ENCODE data around the gene TNS4. TPM values are rescaled to one million over a fixed set of nuclear protein-coding genes. Genes with fewer than 3 reads are reported as not detected.

Gene TNS4
- total RNA-seq, 1 experiment from 2014 or later = 0.59 TPM

GRCh38 chr17:40442392-40443195 is 58.8 kb downstream of the TNS4 start:
- no peaks in the 10 kb centered on the region; a peak in 1 of 5 replicates for H3K9me3 Mint-ChIP-seq
- no peaks in the 10 kb centered on the region for H3K27me3 ChIP-seq (ENCODE audit: insufficient read depth, low read length)
- H4K5ac ChIP-seq (ENCODE audit: insufficient read length, low read depth, low read length) = no peak overlapping the region
- no peak for TF ChIP-seq CTCF (conservative IDR thresholded peaks at IDR 0.05)
- no peak overlapping the region for H2AK5ac ChIP-seq (ENCODE audit: insufficient read length, low read length)
- no peak overlapping the region for H3K56ac ChIP-seq (ENCODE audit: insufficient read length, low read depth, low read length)
- H2BK15ac ChIP-seq (ENCODE audit: low read depth, low read length) = no peak overlapping the region; the same call in 1 of the 2 replicates
- no peak overlapping the region for H3K27ac Mint-ChIP-seq
- no peak overlapping the region for H4K8ac ChIP-seq (replicated peaks; ENCODE audit: insufficient read length, low read depth, low read length)
- no peak overlapping the region for H2BK120ac ChIP-seq (ENCODE audit: low read depth, low read length, poor library complexity, severe bottlenecking)
- peaks cover 19% of the 10 kb centered on the region for H3K23me2 ChIP-seq (ENCODE audit: insufficient read length, low read depth, low read length, poor library complexity, severe bottlenecking)
- H3K23ac ChIP-seq (ENCODE audit: insufficient read length, low read depth, low read length) = no peak overlapping the region
- H3K14ac ChIP-seq (ENCODE audit: insufficient read depth, low read length) = peak overlapping the region; percentile 78
- H4K91ac ChIP-seq (ENCODE audit: insufficient read length, low read depth, low read length) = no peak overlapping the region
- H3K18ac ChIP-seq (ENCODE audit: insufficient read length, low read depth, low read length) = peak overlapping the region; percentile 48
- H3K9ac ChIP-seq (ENCODE audit: extremely low read depth, insufficient read length, low read length) = no peak overlapping the region
- no peak overlapping the region for H3T11ph ChIP-seq (ENCODE audit: low read length)
- H3K36me3 Mint-ChIP-seq (ENCODE audit: insufficient read depth in 1 of 3, low read depth in 3 of 3) = peaks cover 0 to 6% (median 0%) of the 10 kb centered on the region in 3 experiments; a peak in 3 of 7 replicates
- H3K27ac ChIP-seq (ENCODE audit: insufficient read length, low read depth, low read length) = no peak overlapping the region
- WGBS (ENCODE audit: extremely low coverage, insufficient read length, low lambda C conversion rate) = no CpG with 5 or more reads among the region's 29 CpGs
- H3K79me2 ChIP-seq (ENCODE audit: insufficient read depth, low read length) = no peaks in the 10 kb centered on the region; the same call in 1 of the 2 replicates
- H3K4me2 ChIP-seq (ENCODE audit: insufficient read depth, insufficient read length, low read length) = peak overlapping the region; percentile 78
- H3K4me1 Mint-ChIP-seq = peaks cover 28 to 35% of the 10 kb centered on the region in 2 experiments
- H3K4ac ChIP-seq (ENCODE audit: low read depth, low read length) = no peak overlapping the region
- peak overlapping the region; percentile 58 to 73 for H3K4me3 Mint-ChIP-seq
- H3K4me1 ChIP-seq (ENCODE audit: insufficient read depth, low read length) = peaks cover 9% of the 10 kb centered on the region
- H3K9me3 ChIP-seq (ENCODE audit: control insufficient read depth, low read depth, low read length) = no peaks in the 10 kb centered on the region
- H2BK5ac ChIP-seq (ENCODE audit: insufficient read length, low read length) = no peak overlapping the region
- H2BK20ac ChIP-seq (ENCODE audit: low read depth, low read length, poor library complexity, severe bottlenecking) = no peak overlapping the region
- no peak overlapping the region for H2BK12ac ChIP-seq (ENCODE audit: insufficient read length, low read depth, low read length)
- no peak overlapping the region for H2AFZ ChIP-seq (ENCODE audit: low read length)
- peak; percentile 67 for DNase-seq
- H3K27me3 Mint-ChIP-seq (ENCODE audit: low read depth) = peaks cover 23% of the 10 kb centered on the region
- H4K20me1 ChIP-seq (ENCODE audit: control insufficient read depth, insufficient read depth, insufficient read length) = no peaks in the 10 kb centered on the region
- no peaks in the 10 kb centered on the region for H3K79me1 ChIP-seq (ENCODE audit: insufficient read depth, low read depth, low read length, poor library complexity, severe bottlenecking)
